ENCODE data around the gene MID1.
A peak's percentile ranks its signal among the peaks of the same experiment; 100 is the strongest.

Gene MID1

GRCh38 chrX:10620121-10620699 is at the start of gene MID1:
Gene MID1, minus strand, starts transcription at chrX:10620585. Its CDS starts 53,038 bp downstream, at chrX:10567547.
- peaks cover 4 to 8% of the 10 kb centered on the region in 2 donors for H3K27me3 ChIP-seq (ENCODE audit: control insufficient read depth in 1 of 2, insufficient read depth in 2 of 2, low read length in 2 of 2)
- no peaks in the 10 kb centered on the region for H3K36me3 ChIP-seq (ENCODE audit: insufficient read depth, low read length)
- H3K4me3 ChIP-seq (ENCODE audit: low read depth in 1 of 2, low read length in 2 of 2), result peak within 1 kb of the TSS; percentile 52 to 67
- H3K4me1 ChIP-seq (ENCODE audit: insufficient read depth, low read length), result peaks cover 4% of the 10 kb centered on the region
- H3K27ac ChIP-seq (ENCODE audit: low read depth, low read length), result peak within 1 kb of the TSS; percentile 51
- H3K9me3 ChIP-seq (ENCODE audit: low read length), result no peaks in the 10 kb centered on the region
- H3K9ac ChIP-seq (ENCODE audit: low read length), result peak within 1 kb of the TSS; percentile 53

DNA sequence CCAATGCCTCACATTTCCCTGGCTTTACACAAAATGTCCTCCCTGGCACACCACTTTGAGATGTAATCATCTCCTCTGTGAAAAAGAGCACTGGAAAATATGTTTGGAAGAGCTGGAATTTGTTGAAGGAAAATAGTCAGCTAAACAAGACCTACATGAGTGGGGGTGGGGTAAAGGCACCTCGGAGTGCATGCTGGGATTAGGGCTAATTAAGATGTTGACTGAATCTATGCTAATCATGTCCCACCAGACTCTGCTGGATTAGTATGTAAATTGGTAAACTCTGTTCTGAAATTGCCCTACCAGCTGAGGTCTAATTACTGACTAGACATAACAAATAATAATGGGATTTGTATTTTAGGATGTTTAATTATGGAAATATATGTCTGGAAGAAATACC is 46.8 kb upstream of the MID1 start:
- no peak overlapping the region for H3K9ac ChIP-seq (ENCODE audit: low read length)
- no peaks in the 10 kb centered on the region for H3K9me3 ChIP-seq (ENCODE audit: low read length)
- H3K4me1 ChIP-seq (ENCODE audit: insufficient read depth, low read length), result no peaks in the 10 kb centered on the region
- no peaks in the 10 kb centered on the region for H3K27me3 ChIP-seq (ENCODE audit: control insufficient read depth in 1 of 2, insufficient read depth in 2 of 2, low read length in 2 of 2)
- no peak overlapping the region for H3K4me3 ChIP-seq (ENCODE audit: low read depth in 1 of 2, low read length in 2 of 2)
- no peaks in the 10 kb centered on the region for H3K36me3 ChIP-seq (ENCODE audit: insufficient read depth, low read length)
- H3K27ac ChIP-seq (ENCODE audit: low read depth, low read length), result no peak overlapping the region

GRCh38 chrX:10666102-10666501 is 45.7 kb upstream of the MID1 start:
- H3K9me3 ChIP-seq (ENCODE audit: low read length), result no peaks in the 10 kb centered on the region
- no peaks in the 10 kb centered on the region for H3K4me1 ChIP-seq (ENCODE audit: insufficient read depth, low read length)
- no peaks in the 10 kb centered on the region for H3K27me3 ChIP-seq (ENCODE audit: control insufficient read depth in 1 of 2, insufficient read depth in 2 of 2, low read length in 2 of 2)
- H3K27ac ChIP-seq (ENCODE audit: low read depth, low read length), result no peak overlapping the region
- H3K9ac ChIP-seq (ENCODE audit: low read length), result no peak overlapping the region
- no peaks in the 10 kb centered on the region for H3K36me3 ChIP-seq (ENCODE audit: insufficient read depth, low read length)
- no peak overlapping the region for H3K4me3 ChIP-seq (ENCODE audit: low read depth in 1 of 2, low read length in 2 of 2)

DNA sequence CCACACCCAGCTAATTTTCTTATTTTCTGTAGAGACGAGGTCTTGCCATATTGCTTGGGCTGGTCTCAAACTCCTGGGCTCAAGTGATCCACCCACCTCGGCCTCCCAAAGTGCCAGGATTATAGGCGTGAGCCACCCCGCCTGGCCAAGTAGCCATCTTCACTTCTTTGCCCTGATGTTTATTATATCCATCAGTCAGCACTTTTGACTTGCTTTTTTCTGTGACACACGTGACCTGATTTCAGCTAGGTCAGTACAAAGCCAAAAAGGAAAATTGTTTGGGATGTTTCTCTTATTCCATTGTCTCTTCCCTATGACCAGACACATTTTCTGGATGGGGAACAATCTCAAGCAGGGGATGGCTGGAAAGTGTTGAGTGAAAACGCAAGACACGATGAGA is 45.3 kb upstream of the MID1 start:
- no peak overlapping the region for H3K4me3 ChIP-seq (ENCODE audit: low read depth in 1 of 2, low read length in 2 of 2)
- H3K9me3 ChIP-seq (ENCODE audit: low read length), result no peaks in the 10 kb centered on the region
- no peaks in the 10 kb centered on the region for H3K4me1 ChIP-seq (ENCODE audit: insufficient read depth, low read length)
- no peaks in the 10 kb centered on the region for H3K36me3 ChIP-seq (ENCODE audit: insufficient read depth, low read length)
- no peak overlapping the region for H3K27ac ChIP-seq (ENCODE audit: low read depth, low read length)
- no peak overlapping the region for H3K9ac ChIP-seq (ENCODE audit: low read length)
- H3K27me3 ChIP-seq (ENCODE audit: control insufficient read depth in 1 of 2, insufficient read depth in 2 of 2, low read length in 2 of 2), result no peaks in the 10 kb centered on the region

- no peaks in the 10 kb centered on the region for H3K27me3 ChIP-seq (ENCODE audit: control insufficient read depth in 1 of 2, insufficient read depth in 2 of 2, low read length in 2 of 2)
- no peaks in the 10 kb centered on the region for H3K4me1 ChIP-seq (ENCODE audit: insufficient read depth, low read length)
- no peak overlapping the region for H3K4me3 ChIP-seq (ENCODE audit: low read depth in 1 of 2, low read length in 2 of 2)
- H3K36me3 ChIP-seq (ENCODE audit: insufficient read depth, low read length), result no peaks in the 10 kb centered on the region
- H3K9me3 ChIP-seq (ENCODE audit: low read length), result no peaks in the 10 kb centered on the region
- no peak overlapping the region for H3K9ac ChIP-seq (ENCODE audit: low read length)
- no peak overlapping the region for H3K27ac ChIP-seq (ENCODE audit: low read depth, low read length)
Observed at GRCh38 chrX:10660171-10660570, 39.8 kb upstream of the MID1 start.

DNA sequence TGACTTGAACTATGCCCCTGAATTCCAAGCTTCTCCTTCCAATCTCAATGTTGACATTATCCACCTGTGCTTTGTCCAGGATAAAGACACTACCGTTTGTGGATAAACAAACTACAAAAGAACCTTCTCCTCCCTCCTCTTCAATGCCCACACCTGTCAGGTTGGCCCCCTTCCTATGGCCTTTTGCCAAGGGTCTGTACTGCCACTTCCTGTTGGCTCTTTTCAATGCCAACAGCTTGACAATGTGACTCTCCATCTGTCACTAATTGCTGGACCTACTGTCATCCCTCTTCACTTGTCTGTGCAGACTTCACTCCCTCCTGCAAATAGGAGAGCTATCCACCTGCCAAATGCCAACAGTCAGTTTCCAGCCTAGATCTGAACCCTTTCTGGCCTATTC is 35.8 kb upstream of the MID1 start:
- no peaks in the 10 kb centered on the region for H3K27me3 ChIP-seq (ENCODE audit: control insufficient read depth in 1 of 2, insufficient read depth in 2 of 2, low read length in 2 of 2)
- H3K36me3 ChIP-seq (ENCODE audit: insufficient read depth, low read length), result no peaks in the 10 kb centered on the region
- H3K9ac ChIP-seq (ENCODE audit: low read length), result no peak overlapping the region
- H3K27ac ChIP-seq (ENCODE audit: low read depth, low read length), result no peak overlapping the region
- no peak overlapping the region for H3K4me3 ChIP-seq (ENCODE audit: low read depth in 1 of 2, low read length in 2 of 2)
- no peaks in the 10 kb centered on the region for H3K9me3 ChIP-seq (ENCODE audit: low read length)
- no peaks in the 10 kb centered on the region for H3K4me1 ChIP-seq (ENCODE audit: insufficient read depth, low read length)

- Histone ChIP-seq H3K4me3 (ENCODE audit: low read depth in 1 of 2, low read length in 2 of 2) (no peak overlapping the region), H3K9me3 (ENCODE audit: low read length) (no peaks in the 10 kb centered on the region), H3K27ac (ENCODE audit: low read depth, low read length) (no peak overlapping the region), H3K36me3 (ENCODE audit: insufficient read depth, low read length) (no peaks in the 10 kb centered on the region), H3K27me3 (ENCODE audit: control insufficient read depth in 1 of 2, insufficient read depth in 2 of 2, low read length in 2 of 2) (no peaks in the 10 kb centered on the region), H3K4me1 (ENCODE audit: insufficient read depth, low read length) (no peaks in the 10 kb centered on the region), H3K9ac (ENCODE audit: low read length) (no peak overlapping the region)
Observed at GRCh38 chrX:10654960-10655359, 34.6 kb upstream of the MID1 start.

DNA sequence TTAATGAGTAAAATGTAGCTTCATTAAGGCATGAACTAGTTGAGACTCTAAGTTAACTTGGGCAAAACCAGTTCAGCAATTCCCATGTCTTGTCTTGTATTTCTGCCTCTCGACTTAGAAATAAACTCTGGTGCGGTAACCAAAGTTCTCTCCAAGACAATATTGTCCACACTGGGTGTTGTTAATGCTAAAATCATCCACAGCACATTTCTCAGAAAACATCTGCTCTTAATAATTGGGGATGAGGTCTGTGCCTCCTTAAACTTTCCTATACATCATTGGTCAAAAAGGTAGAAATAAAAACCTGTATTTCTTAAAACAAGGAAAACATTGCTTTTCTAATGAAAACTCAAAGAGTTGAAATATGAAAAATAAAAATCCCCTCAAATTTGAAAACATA is 32.9 kb upstream of the MID1 start:
- H3K27me3 ChIP-seq (ENCODE audit: control insufficient read depth in 1 of 2, insufficient read depth in 2 of 2, low read length in 2 of 2), result no peaks in the 10 kb centered on the region
- H3K4me3 ChIP-seq (ENCODE audit: low read depth in 1 of 2, low read length in 2 of 2), result no peak overlapping the region
- H3K4me1 ChIP-seq (ENCODE audit: insufficient read depth, low read length), result no peaks in the 10 kb centered on the region
- no peak overlapping the region for H3K9ac ChIP-seq (ENCODE audit: low read length)
- no peak overlapping the region for H3K27ac ChIP-seq (ENCODE audit: low read depth, low read length)
- H3K36me3 ChIP-seq (ENCODE audit: insufficient read depth, low read length), result no peaks in the 10 kb centered on the region
- H3K9me3 ChIP-seq (ENCODE audit: low read length), result no peaks in the 10 kb centered on the region

DNA sequence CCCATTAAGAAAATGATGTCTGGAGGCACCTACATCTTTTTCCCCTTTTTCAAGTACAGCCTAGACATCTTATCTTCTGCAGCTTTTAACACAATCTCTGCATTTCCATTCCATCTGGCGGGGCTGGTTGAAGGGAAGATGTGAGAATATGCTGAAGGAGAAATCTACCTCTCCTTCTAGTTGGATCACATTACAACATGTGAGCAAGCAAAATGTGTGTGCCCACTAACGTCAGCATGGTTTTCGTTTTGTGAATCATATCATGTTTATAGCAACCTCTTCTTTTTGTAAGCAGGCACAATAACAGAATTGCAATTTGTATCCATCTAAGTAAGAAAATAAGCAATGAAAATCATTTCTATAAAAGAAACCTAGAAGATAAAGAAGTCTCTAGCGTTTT is 28.9 kb upstream of the MID1 start:
- Histone ChIP-seq H3K4me3 (ENCODE audit: low read depth in 1 of 2, low read length in 2 of 2) (no peak overlapping the region), H3K27me3 (ENCODE audit: control insufficient read depth in 1 of 2, insufficient read depth in 2 of 2, low read length in 2 of 2) (no peaks in the 10 kb centered on the region), H3K36me3 (ENCODE audit: insufficient read depth, low read length) (no peaks in the 10 kb centered on the region), H3K4me1 (ENCODE audit: insufficient read depth, low read length) (no peaks in the 10 kb centered on the region), H3K27ac (ENCODE audit: low read depth, low read length) (no peak overlapping the region), H3K9me3 (ENCODE audit: low read length) (no peaks in the 10 kb centered on the region), H3K9ac (ENCODE audit: low read length) (no peak overlapping the region)

DNA sequence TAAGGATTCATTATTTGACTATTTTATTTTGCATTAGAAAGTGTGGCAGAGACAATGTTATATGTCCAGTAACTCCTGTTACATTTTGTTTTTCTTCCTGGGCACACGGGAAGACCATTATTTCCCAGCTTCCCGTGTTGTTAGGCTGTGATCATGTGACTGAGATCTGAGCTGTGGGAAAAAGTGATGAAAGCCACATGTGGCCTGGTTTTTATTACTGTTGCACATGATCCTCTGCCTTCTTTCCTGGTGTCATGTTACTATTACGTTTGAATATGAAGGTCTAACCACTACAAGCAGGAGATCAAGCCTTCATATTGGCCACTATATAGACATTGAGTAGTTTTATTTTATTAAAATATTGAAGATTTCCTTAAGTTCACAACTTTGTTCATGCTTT is 28.2 kb upstream of the MID1 start:
- no peak overlapping the region for H3K9ac ChIP-seq (ENCODE audit: low read length)
- no peak overlapping the region for H3K4me3 ChIP-seq (ENCODE audit: low read depth in 1 of 2, low read length in 2 of 2)
- H3K9me3 ChIP-seq (ENCODE audit: low read length), result no peaks in the 10 kb centered on the region
- H3K27me3 ChIP-seq (ENCODE audit: control insufficient read depth in 1 of 2, insufficient read depth in 2 of 2, low read length in 2 of 2), result no peaks in the 10 kb centered on the region
- H3K27ac ChIP-seq (ENCODE audit: low read depth, low read length), result no peak overlapping the region
- H3K4me1 ChIP-seq (ENCODE audit: insufficient read depth, low read length), result no peaks in the 10 kb centered on the region
- H3K36me3 ChIP-seq (ENCODE audit: insufficient read depth, low read length), result no peaks in the 10 kb centered on the region

DNA sequence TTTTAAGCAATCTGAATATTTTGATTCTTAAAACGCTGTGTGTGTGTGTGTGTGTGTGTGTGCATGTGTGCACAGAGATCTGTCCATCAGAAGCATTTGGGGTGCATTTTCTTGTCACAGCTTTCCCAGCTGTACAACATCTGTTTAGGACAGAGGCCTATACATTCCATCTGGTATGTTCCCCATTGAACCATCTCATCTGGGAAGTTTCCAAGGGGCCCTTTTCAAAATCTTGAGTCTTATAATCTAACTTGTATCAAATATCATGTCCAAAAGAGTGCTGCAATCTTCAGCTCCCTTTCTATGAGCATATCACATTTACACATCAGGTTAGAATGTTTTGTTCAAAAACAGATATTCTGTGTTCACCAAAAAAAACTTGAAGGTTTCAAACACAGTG is 16.5 kb upstream of the MID1 start:
- Histone ChIP-seq H3K9ac (ENCODE audit: low read length) (no peak overlapping the region), H3K27me3 (ENCODE audit: control insufficient read depth in 1 of 2, insufficient read depth in 2 of 2, low read length in 2 of 2) (no peaks in the 10 kb centered on the region), H3K9me3 (ENCODE audit: low read length) (no peaks in the 10 kb centered on the region), H3K4me3 (ENCODE audit: low read depth in 1 of 2, low read length in 2 of 2) (no peak overlapping the region), H3K4me1 (ENCODE audit: insufficient read depth, low read length) (no peaks in the 10 kb centered on the region), H3K27ac (ENCODE audit: low read depth, low read length) (no peak overlapping the region), H3K36me3 (ENCODE audit: insufficient read depth, low read length) (no peaks in the 10 kb centered on the region)

- Histone ChIP-seq H3K36me3 (ENCODE audit: insufficient read depth, low read length) (no peaks in the 10 kb centered on the region), H3K27me3 (ENCODE audit: control insufficient read depth in 1 of 2, insufficient read depth in 2 of 2, low read length in 2 of 2) (no peaks in the 10 kb centered on the region), H3K4me3 (ENCODE audit: low read depth in 1 of 2, low read length in 2 of 2) (no peak overlapping the region), H3K27ac (ENCODE audit: low read depth, low read length) (peak overlapping the region; percentile 26), H3K9ac (ENCODE audit: low read length) (no peak overlapping the region), H3K4me1 (ENCODE audit: insufficient read depth, low read length) (no peaks in the 10 kb centered on the region), H3K9me3 (ENCODE audit: low read length) (no peaks in the 10 kb centered on the region)
Observed at GRCh38 chrX:10636337-10636736, 16.0 kb upstream of the MID1 start.
